Amniotic stem cell (primary cell): Measurements from ENCODE around the gene CD101.

Experiments
- DNase-seq: peaks from one replicate; lab custom pipeline; 2025; lab: John Stamatoyannopoulos, UW

The CD101 gene

DNA sequence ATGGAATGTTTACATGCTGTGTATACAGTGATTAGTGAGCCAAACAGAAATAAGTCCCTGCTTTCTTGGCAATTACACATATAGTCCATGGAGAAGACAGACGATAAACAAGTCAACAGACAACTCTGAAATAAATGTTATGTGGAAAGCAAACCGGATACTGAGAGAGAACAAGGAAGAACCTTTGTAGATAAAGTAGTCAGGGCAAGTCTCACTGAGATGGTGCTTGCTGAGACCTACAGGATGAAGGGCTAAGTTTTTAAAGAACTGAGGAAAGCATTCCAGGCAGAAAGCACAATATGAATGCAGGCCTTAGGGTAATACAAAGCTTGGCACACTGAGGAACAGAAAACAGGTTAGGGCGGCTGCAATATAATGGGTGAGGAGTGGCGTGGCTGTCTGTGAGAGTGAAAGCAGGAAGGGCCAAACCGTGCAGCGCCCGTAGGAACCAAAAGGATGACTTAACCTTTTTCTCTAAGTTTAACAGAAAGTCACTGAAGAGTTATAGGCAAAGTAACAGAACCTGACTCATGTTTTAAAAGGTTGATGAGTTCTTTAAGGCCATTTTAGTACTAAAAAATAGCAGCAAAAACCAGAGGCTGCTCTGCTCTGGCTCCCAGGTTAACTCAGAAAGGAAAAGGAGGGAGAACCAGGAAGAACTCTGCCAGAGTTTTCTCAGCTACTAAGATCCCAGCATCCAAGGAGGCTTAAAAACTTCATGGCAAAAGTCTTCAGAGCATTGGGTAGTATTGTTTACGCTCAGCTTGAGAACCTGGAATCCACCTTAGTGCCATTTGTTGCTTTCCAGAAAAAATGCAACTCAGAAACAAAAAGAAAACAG, 49.9 kb downstream of the CD101 start:
- DNase-seq, result no peak

GRCh38 chr1:117054068-117054467, 52.5 kb downstream of the CD101 start:
- DNase-seq, result no peak

DNA sequence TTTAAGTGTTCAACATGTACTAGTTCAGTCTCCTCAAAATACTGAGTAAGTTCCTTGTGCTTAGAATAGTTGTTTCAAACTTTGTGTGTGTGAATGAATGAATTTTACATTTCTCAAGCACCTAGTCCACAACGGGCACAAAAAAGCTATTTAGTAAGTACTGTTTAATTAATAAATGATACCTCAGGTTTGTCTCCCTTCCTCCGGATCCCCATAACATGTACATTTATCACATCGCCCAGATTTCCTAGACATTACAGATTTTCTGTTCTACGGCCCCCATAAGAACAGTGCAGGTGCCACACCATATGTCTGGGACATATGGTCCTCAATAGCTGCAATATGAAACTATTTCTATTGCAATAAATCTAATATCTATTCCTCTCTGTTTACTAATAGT, 57.2 kb downstream of the CD101 start:
- no peak for DNase-seq

DNA sequence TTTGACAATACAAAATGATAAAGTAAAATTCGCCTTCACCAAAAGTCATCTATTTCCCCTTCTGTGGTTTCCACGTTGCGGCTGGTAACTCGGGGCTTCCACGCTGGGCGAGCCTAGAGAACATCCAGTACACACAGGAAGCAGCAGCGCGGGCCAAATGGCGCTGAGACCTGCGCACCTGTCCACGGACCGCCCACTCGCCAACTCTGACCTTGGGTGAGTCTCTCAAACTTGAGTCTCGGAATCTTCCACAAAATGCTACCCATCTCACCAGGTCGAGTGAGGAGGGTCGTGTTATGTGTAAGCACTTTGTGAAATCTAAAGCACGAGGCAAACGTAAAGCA, 57.7 kb downstream of the CD101 start:
- DNase-seq, result no peak

DNA sequence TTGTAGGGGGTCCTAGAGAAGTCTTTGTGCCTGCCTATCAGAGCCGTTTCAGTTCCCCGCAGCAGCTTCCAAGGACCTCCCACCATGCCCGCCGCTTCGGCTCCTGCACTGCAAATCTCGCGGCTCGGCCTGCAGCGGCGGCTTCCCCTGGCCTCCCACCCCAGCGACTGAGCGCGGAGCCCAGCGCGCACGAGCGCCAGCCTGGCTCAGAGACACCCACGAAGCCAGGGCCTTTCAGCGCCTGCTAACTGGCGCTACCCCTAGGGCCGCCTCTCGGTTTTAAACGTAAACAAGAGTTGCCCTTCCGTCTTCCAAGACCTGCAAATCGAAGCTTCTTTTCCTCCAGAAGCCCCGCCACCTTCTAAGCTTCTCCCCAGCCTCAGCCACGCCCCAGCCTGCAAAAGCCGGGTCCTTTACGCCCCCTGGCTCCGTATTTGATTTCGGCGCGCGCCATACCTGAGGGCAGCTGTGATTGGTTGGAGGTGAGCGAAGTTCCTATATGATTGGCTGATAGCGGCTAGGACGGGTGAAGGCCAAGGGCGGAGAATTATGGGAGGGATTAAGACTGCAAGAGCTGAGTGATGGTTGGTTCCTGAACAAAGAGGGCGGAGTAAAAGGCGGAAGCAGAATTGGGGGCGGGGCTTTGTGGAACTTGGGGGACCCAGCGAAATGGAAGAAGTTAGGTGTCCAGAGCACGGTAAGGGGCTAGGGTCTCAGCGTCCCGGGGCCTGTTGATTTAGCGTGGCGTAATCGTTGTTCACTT, 58.3 kb downstream of the CD101 start, which contains the start of gene TTF2:
Gene TTF2 (plus strand): TSS at position 649 of the 763 bp plus-strand sequence. CDS start 21 bp downstream, at position 670.
- peak; percentile 98 for DNase-seq

GRCh38 chr1:117060441-117061317, 59.1 kb downstream of the CD101 start:
- no peak for DNase-seq

DNA sequence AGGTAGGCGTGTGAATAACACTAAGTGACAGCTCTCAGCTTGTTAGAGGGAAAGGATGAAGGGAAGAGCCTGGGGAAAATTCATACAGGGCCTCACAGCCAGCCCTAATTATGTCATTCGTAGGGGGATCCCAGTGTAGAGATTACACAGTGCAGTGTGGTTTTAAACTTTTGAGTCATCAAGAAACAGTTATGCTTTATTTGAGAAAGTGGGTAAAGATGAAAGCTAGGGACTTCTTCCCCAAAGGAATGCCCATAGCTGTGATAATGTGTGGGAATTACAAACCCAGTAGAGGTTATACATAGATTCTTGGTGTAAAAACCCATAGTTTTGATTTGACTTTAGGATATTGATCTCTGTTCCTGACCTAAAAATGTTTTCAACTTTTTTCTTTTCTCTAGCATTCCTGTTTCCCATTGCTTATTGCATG, 60.4 kb downstream of the CD101 start:
- DNase-seq, result peak; percentile 3

DNA sequence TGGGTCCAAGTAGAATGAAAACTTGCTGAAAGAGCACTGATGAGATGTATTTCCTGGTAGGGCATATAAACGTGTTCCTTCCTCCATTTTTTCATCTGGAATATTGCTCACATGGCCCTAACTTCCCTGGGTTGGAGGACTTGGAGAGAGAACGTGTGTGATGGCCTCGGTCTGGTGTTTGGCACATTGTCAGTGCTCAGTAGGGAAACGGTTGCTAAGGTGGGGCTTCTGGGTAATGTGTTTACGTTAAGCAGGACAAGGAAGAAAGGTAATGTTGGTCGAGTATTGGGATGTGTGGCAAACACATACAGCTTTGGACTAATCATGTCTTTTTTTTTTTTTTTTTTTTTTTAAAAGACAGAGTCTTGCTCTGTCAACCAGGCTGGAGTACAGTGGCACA, 64.8 kb downstream of the CD101 start:
- DNase-seq, result no peak

DNA sequence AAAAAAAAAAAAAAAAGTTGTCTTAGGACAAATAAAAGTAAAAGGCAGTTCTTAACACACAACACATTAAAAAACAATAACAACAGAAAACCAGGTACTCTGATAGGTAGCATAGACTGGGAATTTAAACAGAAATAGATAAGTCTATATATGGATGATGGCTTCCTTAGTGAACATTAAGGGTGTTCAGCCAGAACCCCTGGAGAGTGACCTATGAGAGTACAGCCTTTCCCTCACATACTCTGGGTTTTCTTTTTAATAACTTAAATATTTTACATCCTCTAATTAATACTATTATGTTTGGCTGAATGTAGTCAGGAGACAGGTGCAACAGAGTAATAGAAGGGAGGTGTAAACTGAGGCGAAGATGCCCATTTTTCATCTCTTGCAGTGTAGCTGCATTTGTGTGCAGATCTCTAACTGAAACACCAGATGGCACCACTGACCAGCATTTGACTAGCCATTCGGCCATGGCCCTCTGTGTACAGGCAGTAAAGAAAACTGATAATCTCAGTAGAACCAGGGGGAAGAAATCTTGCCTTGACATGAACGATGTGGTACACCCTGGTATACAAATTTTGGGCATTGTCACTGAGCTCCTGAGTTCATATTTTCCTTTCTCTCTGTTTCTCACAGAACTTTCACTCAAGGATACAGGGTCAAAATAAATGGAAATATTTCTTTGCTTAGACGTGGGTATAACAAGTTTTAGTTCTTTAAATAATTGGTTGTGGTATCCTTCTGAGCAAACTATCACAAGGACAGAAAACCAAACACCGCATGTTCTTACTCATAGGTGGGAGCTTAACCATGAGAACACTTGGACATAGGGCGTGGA, 66.2 kb downstream of the CD101 start:
- DNase-seq, result peak; percentile 25

GRCh38 chr1:117068580-117068979, 67.0 kb downstream of the CD101 start:
- no peak for DNase-seq

- no peak for DNase-seq
Measured at GRCh38 chr1:117069220-117069844, 67.8 kb downstream of the CD101 start.

GRCh38 chr1:117070124-117070523, 68.6 kb downstream of the CD101 start:
- DNase-seq, result no peak

GRCh38 chr1:117076648-117077047, 75.1 kb downstream of the CD101 start:
- DNase-seq, result no peak

GRCh38 chr1:117077267-117077666, 75.7 kb downstream of the CD101 start:
- peak; percentile 50 for DNase-seq

DNA sequence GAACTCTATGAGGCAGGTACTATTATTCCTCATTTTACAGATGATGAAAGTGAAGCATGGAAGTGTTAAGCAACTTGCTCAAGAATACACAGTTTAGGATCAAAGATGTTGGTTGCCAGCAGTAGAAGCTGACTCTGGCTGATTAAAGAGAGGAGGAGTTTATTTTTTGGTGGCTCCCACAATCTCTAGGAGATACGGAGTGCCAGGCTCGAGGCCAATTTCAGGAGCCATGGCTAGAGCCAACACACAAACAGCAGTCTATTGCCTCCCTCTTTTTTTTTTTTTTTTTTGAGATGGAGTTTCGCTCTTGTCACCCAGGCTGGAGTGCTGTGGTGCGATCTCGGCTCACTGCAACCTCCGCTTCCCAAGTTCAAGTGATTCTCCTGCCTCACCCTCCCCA, 78.2 kb downstream of the CD101 start:
- no peak for DNase-seq

GRCh38 chr1:117084231-117084630, 82.7 kb downstream of the CD101 start:
- no peak for DNase-seq
